ENCODE results near the gene WDPCP. TPM values are rescaled to one million over a fixed set of nuclear protein-coding genes. Genes with fewer than 3 reads are reported as not detected.
A peak's percentile ranks its signal among the peaks of the same experiment; 100 is the strongest.
"Not testable (repeated sequence)": the region's sequence is repeated elsewhere in the genome, so short reads cannot be mapped to it uniquely, and the experiment has no call there.

The WDPCP gene
- total RNA-seq, 1 donor from 2014 or later: 8.9 TPM

DNA sequence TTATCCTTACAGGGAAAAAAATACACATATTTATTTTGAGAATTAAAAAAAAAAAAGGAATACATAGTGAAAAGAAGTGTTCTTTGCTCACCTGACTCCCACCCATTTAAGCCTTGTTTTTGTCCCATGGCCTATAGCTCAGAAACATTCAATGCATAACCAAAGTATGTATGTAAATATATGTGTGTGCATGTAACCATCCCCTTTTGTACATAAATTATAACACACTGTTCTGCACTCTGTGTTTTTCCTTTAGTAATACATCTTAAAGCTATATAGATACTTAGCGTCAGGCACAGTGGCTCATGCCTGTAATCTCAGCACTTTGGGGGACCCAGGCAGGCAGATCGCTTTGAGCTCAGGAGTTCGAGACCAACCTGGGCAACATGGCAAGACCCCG is 22.2 kb upstream of the WDPCP start:
- Mint-ChIP-seq H3K36me3 (ENCODE audit: low read depth) (peaks cover 12% of the 10 kb centered on the region), H3K27ac (no peak overlapping the region), H3K4me3 (no peak overlapping the region), H3K9me3 (no peaks in the 10 kb centered on the region), H3K27me3 (peaks cover 20% of the 10 kb centered on the region), H3K4me1 (no peaks in the 10 kb centered on the region)
- no peak for DNase-seq
- intact Hi-C loops (cut with micrococcal nuclease): no loop called here

DNA sequence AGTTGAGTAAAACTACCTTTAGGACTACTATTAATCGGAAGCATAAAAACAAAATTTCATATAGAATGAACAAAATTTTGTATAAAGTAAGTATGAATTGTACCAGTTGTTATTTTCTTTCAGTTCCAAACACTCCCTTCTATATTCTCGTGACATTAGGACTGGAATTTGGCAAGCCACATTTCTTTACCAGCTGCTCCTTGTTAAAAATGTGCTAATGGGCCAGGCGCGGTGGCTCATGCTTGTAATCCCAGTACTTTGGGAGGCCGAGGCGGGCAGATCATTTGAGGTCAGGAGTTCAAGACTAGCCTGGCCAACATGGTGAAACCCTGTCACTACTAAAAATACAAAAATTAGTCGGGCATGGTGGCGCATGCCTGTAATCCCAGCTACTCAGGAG is 20.6 kb upstream of the WDPCP start:
- H3K4me3 Mint-ChIP-seq; H3K4me1 Mint-ChIP-seq; intact Hi-C loops (cut with micrococcal nuclease); H3K9me3 Mint-ChIP-seq; DNase-seq; H3K27ac Mint-ChIP-seq: not testable (repeated sequence)
- peaks cover 21% of the 10 kb centered on the region for H3K36me3 Mint-ChIP-seq (ENCODE audit: low read depth)
- H3K27me3 Mint-ChIP-seq: peaks cover 11% of the 10 kb centered on the region

DNA sequence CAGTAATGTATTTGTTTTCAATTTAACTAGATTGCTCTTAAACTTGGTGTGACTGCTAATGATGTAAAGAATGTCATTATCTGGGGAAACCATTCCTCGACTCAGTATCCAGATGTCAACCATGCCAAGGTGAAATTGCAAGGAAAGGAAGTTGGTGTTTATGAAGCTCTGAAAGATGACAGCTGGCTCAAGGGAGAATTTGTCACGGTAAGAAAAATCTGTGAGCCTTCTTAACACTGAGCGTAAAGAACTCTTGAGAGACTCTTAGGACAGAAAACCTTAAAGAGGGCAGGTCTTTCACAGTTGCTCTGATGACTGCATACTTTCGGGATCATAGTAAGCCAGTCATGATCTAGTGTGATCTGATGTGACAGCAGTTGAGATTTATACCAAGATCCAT is 16.4 kb upstream of the WDPCP start:
- Mint-ChIP-seq H3K27me3 (no peaks in the 10 kb centered on the region), H3K9me3 (no peaks in the 10 kb centered on the region), H3K27ac (no peak overlapping the region), H3K4me3 (no peak overlapping the region), H3K36me3 (ENCODE audit: low read depth) (peaks cover 43% of the 10 kb centered on the region), H3K4me1 (no peaks in the 10 kb centered on the region)
- intact Hi-C loops (cut with micrococcal nuclease): no loop called here
- no peak for DNase-seq

DNA sequence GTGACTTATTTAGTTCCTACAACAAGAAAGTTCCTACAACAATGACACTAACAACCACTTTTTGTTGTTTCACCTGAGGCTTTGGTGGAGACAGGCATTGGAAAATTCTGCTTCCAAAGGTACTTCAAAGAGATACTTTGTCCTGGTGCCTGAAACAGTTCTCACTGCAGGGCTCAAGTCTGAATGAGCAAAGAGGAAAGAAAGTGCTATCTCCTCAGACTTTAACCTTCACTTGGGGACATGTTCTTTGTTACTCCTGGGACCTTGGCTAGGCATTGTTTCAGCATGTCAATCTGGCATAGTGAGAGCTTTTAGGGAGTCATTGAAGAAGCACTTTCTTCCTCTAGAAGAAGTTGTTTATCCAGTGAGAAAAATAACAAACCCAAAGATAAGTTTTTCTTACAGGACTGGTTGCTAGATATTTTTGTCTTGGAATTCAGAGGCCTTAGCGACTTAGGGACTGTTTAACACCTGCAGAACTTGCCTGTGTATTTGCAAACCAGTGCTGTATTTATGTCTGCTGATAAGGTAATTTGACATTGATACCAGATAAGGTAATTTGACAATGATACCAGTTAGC is 12.7 kb upstream of the WDPCP start:
- Mint-ChIP-seq H3K36me3 (ENCODE audit: low read depth) (peaks cover 45% of the 10 kb centered on the region), H3K4me3 (no peak overlapping the region), H3K4me1 (peaks cover 2% of the 10 kb centered on the region), H3K9me3 (no peaks in the 10 kb centered on the region), H3K27ac (no peak overlapping the region), H3K27me3 (no peaks in the 10 kb centered on the region)
- peak; percentile 43 for DNase-seq
- intact Hi-C loops (cut with micrococcal nuclease): no loop called here

DNA sequence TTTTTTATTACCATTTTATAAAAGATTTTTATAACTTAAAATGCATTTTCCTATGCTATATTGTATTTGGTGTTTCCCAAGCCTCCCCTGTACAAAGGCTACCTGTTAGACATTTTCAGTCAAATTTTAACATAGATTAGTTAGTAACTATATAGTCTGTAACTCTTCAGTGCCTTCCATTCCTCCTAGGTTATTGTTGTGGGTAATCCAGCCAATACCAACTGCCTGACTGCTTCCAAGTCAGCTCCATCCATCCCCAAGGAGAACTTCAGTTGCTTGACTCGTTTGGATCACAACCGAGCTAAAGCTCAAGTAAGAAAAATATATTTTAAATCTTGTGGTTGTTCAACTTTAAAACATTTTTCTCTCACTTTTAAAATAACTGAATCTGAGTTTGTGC is 10.7 kb upstream of the WDPCP start:
- no peak overlapping the region for H3K27ac Mint-ChIP-seq
- no peaks in the 10 kb centered on the region for H3K9me3 Mint-ChIP-seq
- peaks cover 42% of the 10 kb centered on the region for H3K36me3 Mint-ChIP-seq (ENCODE audit: low read depth)
- no peak overlapping the region for H3K4me3 Mint-ChIP-seq
- H3K27me3 Mint-ChIP-seq: no peaks in the 10 kb centered on the region
- H3K4me1 Mint-ChIP-seq: peaks cover 3% of the 10 kb centered on the region
- intact Hi-C loops (cut with micrococcal nuclease): no loop called here
- peak; percentile 25 for DNase-seq

DNA sequence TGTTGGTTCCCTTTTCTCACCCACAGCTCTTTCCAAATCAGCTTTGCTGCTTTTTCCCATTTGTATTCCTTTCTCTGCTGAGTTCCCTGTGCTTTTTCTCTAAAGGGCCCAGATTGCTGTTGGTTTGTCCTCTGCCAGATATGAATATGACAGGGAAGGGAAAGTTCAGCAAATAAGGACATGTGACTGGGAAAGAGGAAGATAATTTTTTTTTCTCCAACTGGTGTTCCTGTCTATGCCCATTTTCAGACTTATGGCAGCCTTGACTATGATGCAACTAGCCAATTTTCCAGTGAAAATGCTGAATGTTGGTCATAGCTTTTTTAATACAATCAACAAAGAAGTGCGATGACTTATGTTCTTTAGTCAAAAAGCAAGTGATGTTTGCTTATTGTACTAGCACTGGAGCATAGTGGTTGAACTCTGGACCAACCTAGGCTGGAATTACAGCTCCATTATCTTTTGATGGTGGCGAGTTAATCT is 8.2 kb upstream of the WDPCP start:
- H3K27ac Mint-ChIP-seq: no peak overlapping the region
- intact Hi-C loops (cut with micrococcal nuclease): no loop called here
- DNase-seq: no peak
- peaks cover 29% of the 10 kb centered on the region for H3K36me3 Mint-ChIP-seq (ENCODE audit: low read depth)
- H3K27me3 Mint-ChIP-seq: no peaks in the 10 kb centered on the region
- H3K4me1 Mint-ChIP-seq: peaks cover 8% of the 10 kb centered on the region
- H3K9me3 Mint-ChIP-seq: no peaks in the 10 kb centered on the region
- no peak overlapping the region for H3K4me3 Mint-ChIP-seq

DNA sequence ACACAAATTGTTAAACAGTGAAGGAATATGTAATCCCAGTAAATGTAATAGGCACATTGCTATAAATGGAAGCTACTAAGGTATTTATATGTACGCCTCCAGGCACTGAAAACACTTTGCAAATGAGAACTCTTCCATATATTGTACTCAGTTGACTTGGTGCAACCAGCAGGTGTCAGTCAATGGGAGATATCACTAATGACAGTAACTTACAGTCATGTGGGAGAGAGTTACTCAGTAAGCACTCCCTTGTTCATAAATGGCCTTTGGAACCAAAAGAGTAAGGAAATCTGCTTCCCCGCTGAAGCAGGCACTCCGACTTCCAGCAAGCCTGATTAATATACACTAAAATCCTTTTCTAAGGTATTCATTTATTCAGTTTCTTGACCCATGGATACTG is 6.4 kb upstream of the WDPCP start:
- no peaks in the 10 kb centered on the region for H3K27me3 Mint-ChIP-seq
- no peaks in the 10 kb centered on the region for H3K9me3 Mint-ChIP-seq
- intact Hi-C loops (cut with micrococcal nuclease): no loop called here
- H3K27ac Mint-ChIP-seq: no peak overlapping the region
- H3K36me3 Mint-ChIP-seq (ENCODE audit: low read depth): peaks cover 32% of the 10 kb centered on the region
- DNase-seq: no peak
- peaks cover 21% of the 10 kb centered on the region for H3K4me1 Mint-ChIP-seq
- H3K4me3 Mint-ChIP-seq: no peak overlapping the region

DNA sequence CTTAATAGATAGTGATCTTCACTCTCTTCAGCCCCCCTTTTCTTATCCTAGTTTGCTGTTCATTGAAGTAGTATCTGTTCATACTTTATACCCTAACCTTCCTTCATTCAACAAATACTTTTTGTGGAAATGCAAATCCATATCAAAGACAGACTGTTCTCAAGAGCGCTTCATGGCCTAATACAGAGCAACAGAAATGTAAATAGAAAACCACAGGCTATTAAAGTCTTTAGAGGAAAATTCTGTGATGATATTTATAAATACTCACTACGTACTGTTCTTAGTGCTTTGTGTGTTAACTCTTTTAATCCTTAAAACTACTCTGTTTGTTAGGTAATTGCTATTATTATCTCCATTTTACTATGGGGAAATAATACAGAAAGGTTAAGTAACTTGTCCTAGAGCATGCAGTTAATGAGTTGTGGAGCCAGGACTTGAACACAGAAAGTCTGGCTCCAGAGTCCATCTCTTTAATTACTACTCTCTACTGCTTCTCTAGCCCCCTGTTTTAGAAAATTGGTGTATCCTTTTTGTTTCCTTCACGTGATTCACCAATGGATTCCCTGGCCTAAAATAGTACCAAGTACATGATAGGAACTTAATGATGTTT is 3.4 kb upstream of the WDPCP start:
- DNase-seq: no peak
- no peak overlapping the region for H3K4me3 Mint-ChIP-seq
- intact Hi-C loops (cut with micrococcal nuclease): no loop called here
- H3K27me3 Mint-ChIP-seq: no peaks in the 10 kb centered on the region
- no peaks in the 10 kb centered on the region for H3K9me3 Mint-ChIP-seq
- H3K4me1 Mint-ChIP-seq: peaks cover 35% of the 10 kb centered on the region
- no peak overlapping the region for H3K27ac Mint-ChIP-seq
- H3K36me3 Mint-ChIP-seq (ENCODE audit: low read depth): peaks cover 25% of the 10 kb centered on the region

DNA sequence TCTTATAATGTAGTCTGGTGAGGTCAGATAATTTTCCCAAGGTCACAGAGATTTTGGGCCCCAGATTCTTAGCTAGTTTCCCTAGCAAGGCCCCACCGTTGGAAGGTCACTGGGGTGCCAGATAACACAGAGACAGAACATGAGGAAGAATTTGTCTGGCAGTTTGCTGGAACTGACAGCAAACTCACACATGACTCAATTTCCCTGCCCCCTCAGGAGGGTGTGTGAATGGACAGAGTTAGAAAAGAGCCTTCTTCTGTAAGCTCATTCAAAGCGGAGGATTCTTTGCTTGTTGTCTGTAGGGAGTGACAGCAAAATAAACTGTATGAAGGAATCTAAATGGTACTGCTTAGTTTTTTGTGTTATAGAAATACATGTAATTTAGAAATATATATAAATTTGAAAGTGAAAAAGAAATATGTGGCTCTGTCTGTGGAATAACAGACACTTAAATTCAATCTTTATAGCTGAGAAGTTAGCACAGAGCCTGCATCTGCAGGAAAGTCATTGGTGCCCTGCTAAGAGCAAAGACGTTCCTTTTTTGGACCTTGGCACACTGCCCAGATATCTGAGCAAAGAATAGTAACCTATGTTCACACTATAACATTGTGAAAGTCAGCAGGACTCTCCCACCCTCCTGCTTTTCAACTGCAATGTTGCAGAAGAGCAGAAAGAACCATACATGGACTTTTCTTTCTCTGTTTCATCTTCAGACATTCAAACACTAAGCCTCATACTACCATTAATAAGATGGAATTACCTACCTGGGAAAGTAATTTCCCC is 2.5 kb upstream of the WDPCP start:
- no peak overlapping the region for H3K27ac Mint-ChIP-seq
- peak overlapping the region; percentile 98 for H3K4me3 Mint-ChIP-seq
- DNase-seq: no peak
- H3K9me3 Mint-ChIP-seq: no peaks in the 10 kb centered on the region
- intact Hi-C loops (cut with micrococcal nuclease): no loop called here
- H3K27me3 Mint-ChIP-seq: no peaks in the 10 kb centered on the region
- H3K36me3 Mint-ChIP-seq (ENCODE audit: low read depth): peaks cover 21% of the 10 kb centered on the region
- H3K4me1 Mint-ChIP-seq: peaks cover 36% of the 10 kb centered on the region

DNA sequence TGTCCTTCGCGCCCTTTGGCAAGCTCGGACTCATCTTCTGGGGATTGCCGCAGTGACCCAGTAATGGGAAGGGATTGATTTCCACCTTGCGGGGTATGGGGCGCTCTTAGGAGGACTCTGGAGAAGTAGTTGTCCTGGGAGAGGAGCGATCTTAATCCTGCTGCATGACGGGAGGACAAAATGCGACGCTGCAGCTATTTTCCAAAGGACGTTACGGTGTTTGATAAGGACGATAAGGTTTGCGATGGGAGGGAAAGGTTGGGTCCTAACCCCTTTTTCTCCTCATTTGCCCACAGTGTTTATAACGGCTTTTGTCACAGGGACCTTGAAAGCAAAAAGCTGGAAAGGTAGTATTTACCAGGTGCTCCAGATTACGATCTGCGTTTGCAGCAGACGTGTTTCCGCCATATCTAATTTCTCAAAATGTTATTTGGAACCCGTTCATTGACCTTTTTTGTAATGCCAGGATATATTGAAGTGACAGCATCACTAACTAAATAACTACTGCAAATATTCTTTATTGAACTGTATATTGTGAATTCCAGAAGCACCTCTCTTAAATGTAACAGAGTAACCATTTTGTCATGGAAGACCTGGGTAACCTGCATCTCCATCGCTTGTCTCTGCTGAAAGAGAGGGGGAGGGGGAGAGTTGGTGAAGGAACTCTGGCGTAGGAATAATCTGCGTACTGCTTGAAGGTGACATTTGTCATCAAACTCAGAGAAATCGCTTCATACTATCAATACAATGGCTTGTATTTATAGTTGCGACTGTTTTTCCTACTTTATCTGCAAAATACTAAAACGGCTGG is 1.1 kb upstream of the WDPCP start:
- Mint-ChIP-seq H3K27ac (peak overlapping the region; percentile 92), H3K4me1 (peaks cover 36% of the 10 kb centered on the region), H3K4me3 (peak overlapping the region; percentile 98), H3K36me3 (ENCODE audit: low read depth) (peaks cover 14% of the 10 kb centered on the region), H3K27me3 (no peaks in the 10 kb centered on the region), H3K9me3 (no peaks in the 10 kb centered on the region)
- DNase-seq: no peak
- intact Hi-C loops (cut with micrococcal nuclease): loop anchor here (2.0 to 5.0 kb wide), 4 partner anchors 268 to 1541 kb away; partner anchors contain the start of genes EHBP1 and RAB1A

DNA sequence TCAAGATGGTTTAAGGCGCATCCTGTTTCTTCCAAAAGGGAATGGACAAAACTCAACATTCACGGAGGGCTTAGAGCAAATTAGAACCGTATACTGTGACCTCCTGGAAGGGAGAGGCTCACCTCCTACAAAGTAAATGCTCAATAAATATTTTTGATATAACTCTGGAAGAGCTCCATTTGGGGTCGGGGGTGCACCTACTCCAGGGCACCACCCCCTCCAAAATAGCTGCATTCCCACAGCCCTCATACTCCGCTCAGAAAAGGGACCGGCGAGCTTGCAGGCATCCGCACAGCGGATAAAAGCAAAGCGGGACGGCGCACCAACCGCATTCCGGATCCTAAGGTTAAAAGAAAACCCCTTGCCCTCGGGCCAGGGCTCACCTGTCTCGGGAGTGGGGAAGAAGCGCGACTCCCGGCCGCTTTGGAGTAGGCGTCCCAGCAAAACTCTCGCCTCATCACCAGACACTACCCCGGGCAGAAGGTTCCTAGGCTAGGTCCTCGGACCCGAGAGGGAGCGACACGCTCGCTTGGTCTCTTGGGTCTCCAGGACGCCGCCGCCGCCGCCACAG is 378 bp downstream of the WDPCP start:
- Mint-ChIP-seq H3K27me3 (peaks cover 3% of the 10 kb centered on the region), H3K27ac (peak overlapping the region; percentile 92), H3K4me3 (peak overlapping the region; percentile 98), H3K36me3 (ENCODE audit: low read depth) (peaks cover 8% of the 10 kb centered on the region), H3K4me1 (peaks cover 35% of the 10 kb centered on the region), H3K9me3 (no peaks in the 10 kb centered on the region)
- no peak for DNase-seq
- intact Hi-C loops (cut with micrococcal nuclease): loop anchor here (1.0 to 5.0 kb wide), 7 partner anchors 253 to 1700 kb away; partner anchors contain the start of genes CCT4, EHBP1, RAB1A and UGP2

DNA sequence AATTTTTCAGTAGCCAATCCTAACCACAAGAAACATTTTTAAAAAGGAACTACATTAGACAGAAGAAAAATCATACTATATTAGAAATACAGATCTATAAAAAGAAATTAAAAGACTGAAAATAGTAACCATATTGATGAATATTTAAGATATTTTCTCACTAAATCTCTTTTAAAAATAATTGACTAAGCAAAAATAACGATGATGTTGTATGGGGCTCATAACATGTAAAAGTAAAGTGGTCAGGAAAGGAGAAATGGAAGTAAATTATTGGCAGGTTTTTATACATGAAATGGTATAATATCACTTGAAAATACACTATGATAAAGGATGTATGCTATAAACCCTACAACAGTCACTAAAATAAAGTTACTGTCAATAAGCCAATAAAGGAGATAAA is 5.4 kb downstream of the WDPCP start:
- Mint-ChIP-seq H3K4me3 (no peak overlapping the region), H3K36me3 (ENCODE audit: low read depth) (no peaks in the 10 kb centered on the region), H3K27me3 (peaks cover 3% of the 10 kb centered on the region), H3K4me1 (peaks cover 18% of the 10 kb centered on the region), H3K27ac (no peak overlapping the region), H3K9me3 (no peaks in the 10 kb centered on the region)
- intact Hi-C loops (cut with micrococcal nuclease): no loop called here
- no peak for DNase-seq

DNA sequence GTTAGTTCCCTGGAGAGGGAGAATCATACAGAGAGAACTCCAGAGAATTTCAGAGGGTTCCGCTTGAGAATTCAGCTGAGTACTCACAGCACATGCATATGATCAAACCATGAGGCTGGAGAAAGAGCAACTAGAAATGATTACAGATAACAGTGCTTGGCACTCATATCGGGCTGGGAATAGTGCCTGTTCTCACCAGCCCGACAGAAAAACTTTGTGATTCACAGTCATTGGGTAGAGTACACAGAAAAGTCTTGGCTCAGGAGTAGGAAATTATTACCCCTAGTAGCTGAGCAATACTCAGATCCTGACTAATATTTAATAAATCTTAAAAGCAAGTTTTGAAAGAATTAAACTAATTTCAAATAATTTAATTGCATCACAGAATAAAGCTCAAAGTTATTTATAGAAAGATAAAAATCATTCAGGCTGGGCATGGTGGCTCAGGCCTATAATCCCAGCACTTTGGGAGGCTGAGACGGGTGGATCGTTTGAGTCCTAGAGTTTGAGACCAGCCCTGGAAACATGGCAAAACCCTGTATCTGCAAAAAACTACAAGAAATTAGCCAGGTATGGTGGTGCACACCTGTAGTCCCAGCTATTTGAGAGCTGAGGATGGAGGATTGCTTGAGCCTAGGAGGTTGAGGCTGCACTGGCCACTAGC is 6.8 kb downstream of the WDPCP start:
- intact Hi-C loops (cut with micrococcal nuclease): no loop called here
- H3K4me3 Mint-ChIP-seq: no peak overlapping the region
- peaks cover 3% of the 10 kb centered on the region for H3K27me3 Mint-ChIP-seq
- H3K36me3 Mint-ChIP-seq (ENCODE audit: low read depth): no peaks in the 10 kb centered on the region
- H3K9me3 Mint-ChIP-seq: no peaks in the 10 kb centered on the region
- H3K4me1 Mint-ChIP-seq: peaks cover 6% of the 10 kb centered on the region
- no peak for DNase-seq
- no peak overlapping the region for H3K27ac Mint-ChIP-seq

Data from activated CD4-positive, alpha-beta T cell treated with anti-CD3 and anti-CD28 coated beads, Interleukin-2, amount 10 ng/mL, durations not matched to agents 24 days and 14 days (primary cell).